ENCODE data around the gene UNC5B. TPM values are rescaled to one million over a fixed set of nuclear protein-coding genes. Genes with fewer than 3 reads are reported as not detected.
"Not testable (repeated sequence)": the region's sequence is repeated elsewhere in the genome, so short reads cannot be mapped to it uniquely, and the experiment has no call there.

The UNC5B gene
- total and polyA plus RNA-seq, 7 experiments from 2014 or later: 0.08 TPM; not detected in 5

DNA sequence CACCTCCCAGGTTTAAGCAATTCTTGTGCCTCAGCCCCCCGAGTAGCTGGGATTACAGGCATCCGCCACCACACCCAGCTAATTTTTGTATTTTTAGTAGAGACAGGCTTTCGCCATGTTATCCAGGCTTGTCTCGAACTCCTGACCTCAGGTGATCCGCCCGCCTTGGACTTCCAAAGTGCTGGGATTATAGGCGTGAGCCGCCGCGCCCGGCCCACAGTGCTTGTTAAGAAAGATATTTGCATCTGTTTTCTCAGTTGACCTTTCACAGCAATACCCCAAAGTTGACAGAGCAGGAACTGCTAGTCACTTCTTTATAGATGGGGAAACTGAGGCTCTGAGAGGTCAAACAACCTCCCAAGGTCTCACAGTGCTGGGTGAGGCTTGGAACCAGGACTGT, 60.6 kb downstream of the UNC5B start:
- H3K36me3 Mint-ChIP-seq; H3K9me3 Mint-ChIP-seq; H3K9me3 ChIP-seq (ENCODE audit: control insufficient read depth in 2 of 3, low read length in 3 of 3); H3K36me3 ChIP-seq (ENCODE audit: control insufficient read depth in 2 of 3, insufficient read depth in 3 of 3, low read length in 3 of 3); POLR2A ChIA-PET; ATAC-seq; H3K27ac Mint-ChIP-seq; H3K27me3 ChIP-seq (ENCODE audit: control insufficient read depth in 2 of 2, insufficient read depth in 2 of 2, low read length in 2 of 2); H3K4me3 ChIP-seq (ENCODE audit: low read length); H3K4me1 ChIP-seq (ENCODE audit: control insufficient read depth in 2 of 2, insufficient read depth in 2 of 2, low read length in 2 of 2); H3K4me3 Mint-ChIP-seq; H3K27ac ChIP-seq (ENCODE audit: low read depth, low read length); H3K27me3 Mint-ChIP-seq; DNase-seq; intact Hi-C loops (cut with micrococcal nuclease); CTCF ChIA-PET: not testable (repeated sequence)
- H3K4me1 Mint-ChIP-seq: peaks cover 0 to 12% (median 6%) of the 10 kb centered on the region in 7 donors

DNA sequence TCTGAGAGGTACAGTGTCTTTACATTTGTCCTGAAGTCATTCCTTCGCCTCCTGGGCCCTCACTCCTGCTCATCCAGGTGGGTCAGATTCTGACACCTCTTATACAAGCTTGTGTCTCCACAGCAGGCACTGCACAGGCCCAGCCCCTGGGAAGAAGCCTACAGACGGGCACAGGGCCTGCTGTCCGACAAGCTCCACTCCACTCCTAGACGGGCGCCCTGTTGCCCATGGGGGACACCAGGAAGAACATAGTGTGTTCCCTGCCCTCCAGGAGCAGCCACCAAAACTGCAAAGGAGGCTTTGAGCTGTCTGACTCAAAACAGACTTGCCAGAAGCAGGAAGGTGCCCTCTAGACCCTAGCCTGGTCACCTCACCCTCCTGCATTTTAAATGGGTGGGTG, 61.1 kb downstream of the UNC5B start:
- ChIA-PET CTCF (no interaction called here), POLR2A (no interaction called here)
- ATAC-seq: no peak
- H3K36me3 ChIP-seq (ENCODE audit: control insufficient read depth in 2 of 3, insufficient read depth in 3 of 3, low read length in 3 of 3): no peaks in the 10 kb centered on the region
- Mint-ChIP-seq H3K4me3 (no peak overlapping the region), H3K27ac (no peak overlapping the region), H3K27me3 (no peaks in the 10 kb centered on the region), H3K36me3 (no peaks in the 10 kb centered on the region), H3K4me1 (peaks cover 0 to 12% (median 6%) of the 10 kb centered on the region in 7 donors), H3K9me3 (no peaks in the 10 kb centered on the region)
- no peak overlapping the region for H3K27ac ChIP-seq (ENCODE audit: low read depth, low read length)
- no peak overlapping the region for H3K4me3 ChIP-seq (ENCODE audit: low read length)
- intact Hi-C loops (cut with micrococcal nuclease): no loop called here
- no peaks in the 10 kb centered on the region for H3K4me1 ChIP-seq (ENCODE audit: control insufficient read depth in 2 of 2, insufficient read depth in 2 of 2, low read length in 2 of 2)
- H3K27me3 ChIP-seq (ENCODE audit: control insufficient read depth in 2 of 2, insufficient read depth in 2 of 2, low read length in 2 of 2): no peaks in the 10 kb centered on the region
- no peaks in the 10 kb centered on the region for H3K9me3 ChIP-seq (ENCODE audit: control insufficient read depth in 2 of 3, low read length in 3 of 3)
- DNase-seq: no peak

GRCh38 chr10:71274901-71275796, 62.8 kb downstream of the UNC5B start:
- intact Hi-C loops (cut with micrococcal nuclease): no loop called here

GRCh38 chr10:71276873-71277272, 64.5 kb downstream of the UNC5B start:
- POLR2A ChIA-PET: no interaction called here
- ATAC-seq (no peak), DNase-seq (no peak)
- H3K4me3 ChIP-seq (ENCODE audit: low read length): no peak overlapping the region
- CTCF ChIA-PET: no interaction called here
- no peak overlapping the region for H3K27ac ChIP-seq (ENCODE audit: low read depth, low read length)
- no peaks in the 10 kb centered on the region for H3K36me3 ChIP-seq (ENCODE audit: control insufficient read depth in 2 of 3, insufficient read depth in 3 of 3, low read length in 3 of 3)
- Mint-ChIP-seq H3K36me3 (no peaks in the 10 kb centered on the region), H3K27me3 (no peaks in the 10 kb centered on the region), H3K4me1 (peaks cover 0 to 6% (median 5%) of the 10 kb centered on the region in 7 donors), H3K4me3 (no peak overlapping the region), H3K9me3 (no peaks in the 10 kb centered on the region), H3K27ac (no peak overlapping the region)
- intact Hi-C loops (cut with micrococcal nuclease): no loop called here
- H3K9me3 ChIP-seq (ENCODE audit: control insufficient read depth in 2 of 3, low read length in 3 of 3): no peaks in the 10 kb centered on the region
- H3K27me3 ChIP-seq (ENCODE audit: control insufficient read depth in 2 of 2, insufficient read depth in 2 of 2, low read length in 2 of 2): no peaks in the 10 kb centered on the region
- no peaks in the 10 kb centered on the region for H3K4me1 ChIP-seq (ENCODE audit: control insufficient read depth in 2 of 2, insufficient read depth in 2 of 2, low read length in 2 of 2)

More at GRCh38 chr10:71274901-71275796, 62.8 kb downstream of the UNC5B start:
- H3K4me1 Mint-ChIP-seq: peaks cover 0 to 8% (median 6%) of the 10 kb centered on the region in 7 donors
- Histone ChIP-seq H3K27me3 (ENCODE audit: control insufficient read depth in 2 of 2, insufficient read depth in 2 of 2, low read length in 2 of 2) (no peaks in the 10 kb centered on the region), H3K4me1 (ENCODE audit: control insufficient read depth in 2 of 2, insufficient read depth in 2 of 2, low read length in 2 of 2) (no peaks in the 10 kb centered on the region), H3K27ac (ENCODE audit: low read depth, low read length) (no peak overlapping the region), H3K4me3 (ENCODE audit: low read length) (no peak overlapping the region), H3K9me3 (ENCODE audit: control insufficient read depth in 2 of 3, low read length in 3 of 3) (no peaks in the 10 kb centered on the region), H3K36me3 (ENCODE audit: control insufficient read depth in 2 of 3, insufficient read depth in 3 of 3, low read length in 3 of 3) (no peaks in the 10 kb centered on the region)
- no peak for DNase-seq
- H3K36me3 Mint-ChIP-seq: no peaks in the 10 kb centered on the region
- H3K9me3 Mint-ChIP-seq: no peaks in the 10 kb centered on the region
- ChIA-PET CTCF (interaction anchor here (0.6 kb wide), 1 partner anchor 67 kb away, joined by 4 read pairs; no protein-coding TSS in a partner anchor), POLR2A (no interaction called here)
- H3K4me3 Mint-ChIP-seq: no peak overlapping the region
- no peak for ATAC-seq
- no peak overlapping the region for H3K27ac Mint-ChIP-seq
- no peaks in the 10 kb centered on the region for H3K27me3 Mint-ChIP-seq

- intact Hi-C loops (cut with micrococcal nuclease): no loop called here
- ATAC-seq (no peak), DNase-seq (no peak)
- no peaks in the 10 kb centered on the region for H3K36me3 Mint-ChIP-seq
- peaks cover 0 to 6% (median 5%) of the 10 kb centered on the region in 7 donors for H3K4me1 Mint-ChIP-seq
- no peaks in the 10 kb centered on the region for H3K9me3 Mint-ChIP-seq
- ChIA-PET CTCF (no interaction called here), POLR2A (no interaction called here)
- H3K4me3 Mint-ChIP-seq: no peak overlapping the region
- H3K27me3 ChIP-seq (ENCODE audit: control insufficient read depth in 2 of 2, insufficient read depth in 2 of 2, low read length in 2 of 2): no peaks in the 10 kb centered on the region
- H3K27me3 Mint-ChIP-seq: no peaks in the 10 kb centered on the region
- H3K27ac Mint-ChIP-seq: no peak overlapping the region
- H3K9me3 ChIP-seq (ENCODE audit: control insufficient read depth in 2 of 3, low read length in 3 of 3): no peaks in the 10 kb centered on the region
- no peaks in the 10 kb centered on the region for H3K4me1 ChIP-seq (ENCODE audit: control insufficient read depth in 2 of 2, insufficient read depth in 2 of 2, low read length in 2 of 2)
- H3K36me3 ChIP-seq (ENCODE audit: control insufficient read depth in 2 of 3, insufficient read depth in 3 of 3, low read length in 3 of 3): no peaks in the 10 kb centered on the region
- no peak overlapping the region for H3K4me3 ChIP-seq (ENCODE audit: low read length)
- no peak overlapping the region for H3K27ac ChIP-seq (ENCODE audit: low read depth, low read length)
Measured at GRCh38 chr10:71277914-71278665, 65.7 kb downstream of the UNC5B start.

DNA sequence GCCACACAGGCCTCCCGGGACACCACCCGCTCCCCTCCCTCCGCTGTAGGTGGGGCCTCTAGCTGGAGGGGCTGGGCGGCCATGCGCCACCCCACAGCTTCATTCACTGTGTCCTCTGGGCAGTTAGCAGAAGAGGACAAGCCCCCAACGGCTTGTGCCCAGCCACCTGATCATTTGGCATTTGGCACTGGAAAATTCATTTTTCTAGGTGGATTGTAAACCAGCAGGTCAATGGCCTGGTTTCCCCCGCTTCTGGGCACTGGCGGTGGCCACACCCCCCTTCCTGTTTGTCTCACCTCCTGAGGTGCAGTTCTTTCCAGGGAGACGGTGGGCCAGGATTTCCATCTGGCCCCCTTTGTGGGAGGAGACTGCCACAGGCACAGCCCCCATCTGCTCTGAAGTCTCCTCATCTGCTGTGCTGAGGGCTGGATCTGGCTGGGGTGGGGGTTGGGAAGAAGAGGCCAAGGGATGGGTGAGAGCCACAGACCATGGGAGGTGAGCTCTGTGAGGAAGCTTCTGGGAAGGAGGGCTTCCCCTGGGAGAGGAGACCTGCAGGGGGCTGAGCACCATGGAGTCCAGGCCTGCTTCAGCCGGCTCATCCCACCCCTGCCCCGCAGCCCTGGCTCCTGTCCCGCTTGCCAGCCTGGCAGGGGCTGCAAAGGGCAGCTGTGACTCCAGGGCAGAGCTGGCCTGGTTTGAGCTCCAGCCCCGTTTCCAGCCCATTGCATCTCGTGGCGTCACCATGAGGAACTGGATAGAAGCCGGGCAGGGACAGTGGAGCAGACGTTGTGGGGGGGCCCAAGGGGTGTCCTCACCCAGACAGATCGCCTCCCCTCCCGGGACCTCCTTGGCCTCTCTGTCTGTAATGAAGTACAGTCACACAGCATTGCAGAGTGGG, 66.6 kb downstream of the UNC5B start:
- no peaks in the 10 kb centered on the region for H3K36me3 Mint-ChIP-seq
- Histone ChIP-seq H3K27me3 (ENCODE audit: control insufficient read depth in 2 of 2, insufficient read depth in 2 of 2, low read length in 2 of 2) (no peaks in the 10 kb centered on the region), H3K4me3 (ENCODE audit: low read length) (no peak overlapping the region), H3K27ac (ENCODE audit: low read depth, low read length) (no peak overlapping the region), H3K36me3 (ENCODE audit: control insufficient read depth in 2 of 3, insufficient read depth in 3 of 3, low read length in 3 of 3) (no peaks in the 10 kb centered on the region), H3K4me1 (ENCODE audit: control insufficient read depth in 2 of 2, insufficient read depth in 2 of 2, low read length in 2 of 2) (no peaks in the 10 kb centered on the region), H3K9me3 (ENCODE audit: control insufficient read depth in 2 of 3, low read length in 3 of 3) (no peaks in the 10 kb centered on the region)
- DNase-seq: no peak
- no peak overlapping the region for H3K4me3 Mint-ChIP-seq
- H3K27me3 Mint-ChIP-seq: no peaks in the 10 kb centered on the region
- H3K27ac Mint-ChIP-seq: no peak overlapping the region
- intact Hi-C loops (cut with micrococcal nuclease): no loop called here
- ChIA-PET CTCF (no interaction called here), POLR2A (no interaction called here)
- H3K4me1 Mint-ChIP-seq: peaks cover 0 to 6% (median 5%) of the 10 kb centered on the region in 7 donors
- ATAC-seq: no peak
- H3K9me3 Mint-ChIP-seq: no peaks in the 10 kb centered on the region

All from naive thymus-derived CD4-positive, alpha-beta T cell (primary cell).